Glutamatergic neuron (in vitro differentiated cells): ENCODE measurements around the gene GABRA4. TPM values are rescaled to one million over a fixed set of nuclear protein-coding genes. Genes with fewer than 3 reads are reported as not detected.

ENCODE experiments used
- DNase-seq: peaks from one replicate; pipeline ENCODE4 v3.0.0; 2022
- H3K27ac Mint-ChIP-seq: one replicate; pipeline ENCODE4 v1.8.0; 2020; ENCODE audit warnings: mild to moderate bottlenecking, mixed read lengths, inconsistent platforms; ENCODE audit not compliant: unreplicated experiment
- H3K27me3 Mint-ChIP-seq: one replicate; pipeline ENCODE4 v1.8.0; 2020; ENCODE audit warnings: mild to moderate bottlenecking, moderate library complexity, mixed read lengths, inconsistent platforms; ENCODE audit not compliant: unreplicated experiment
- H3K36me3 Mint-ChIP-seq: one replicate; pipeline ENCODE4 v1.8.0; 2020; ENCODE audit warnings: mild to moderate bottlenecking, mixed read lengths, inconsistent platforms; ENCODE audit not compliant: unreplicated experiment
- H3K4me1 Mint-ChIP-seq: one replicate; pipeline ENCODE4 v1.8.0; 2020; ENCODE audit warnings: mild to moderate bottlenecking, low read depth, mixed read lengths, inconsistent platforms; ENCODE audit not compliant: unreplicated experiment
- H3K4me3 Mint-ChIP-seq: one replicate; pipeline ENCODE4 v1.8.0; 2020; ENCODE audit warnings: mild to moderate bottlenecking, mixed read lengths, inconsistent platforms; ENCODE audit not compliant: unreplicated experiment
- H3K9me3 Mint-ChIP-seq: one replicate; pipeline ENCODE4 v1.8.0; 2020; ENCODE audit warnings: mild to moderate bottlenecking, moderate library complexity, mixed read lengths, inconsistent platforms; ENCODE audit not compliant: unreplicated experiment
- CTCF ChIP-seq: fragments of 200-600 bp; sonication (generic); IDR thresholded peaks from one replicate; pipeline ENCODE4 v1.5.0; 2021; ENCODE audit not compliant: partially characterized antibody, unreplicated experiment
- total RNA-seq: library from RNA; stranded (reverse); fragmentation: NEBNext Ultra II Directional; extraction: Animal tissue kit (Norgen Biotek cat#: 25700); gene quantifications from one replicate; pipeline ENCODE4 v1.2.1, GENCODE V29; 2021; ENCODE audit not compliant: unreplicated experiment

GABRA4 gene
- total RNA-seq, 1 donor from 2014 or later: not detected

GRCh38 chr4:46937493-46937892, 55.9 kb downstream of the GABRA4 start:
- peak; percentile 50 for TF ChIP-seq CTCF
- no peak for DNase-seq
- Mint-ChIP-seq H3K36me3 (no peaks in the 10 kb centered on the region), H3K9me3 (no peaks in the 10 kb centered on the region), H3K27ac (no peak overlapping the region), H3K27me3 (no peaks in the 10 kb centered on the region), H3K4me1 (no peaks in the 10 kb centered on the region), H3K4me3 (no peak overlapping the region)

- no peaks in the 10 kb centered on the region for H3K4me1 Mint-ChIP-seq
- no peaks in the 10 kb centered on the region for H3K9me3 Mint-ChIP-seq
- H3K27me3 Mint-ChIP-seq: no peaks in the 10 kb centered on the region
- no peak for TF ChIP-seq CTCF
- no peak overlapping the region for H3K4me3 Mint-ChIP-seq
- no peak overlapping the region for H3K27ac Mint-ChIP-seq
- DNase-seq: no peak
- no peaks in the 10 kb centered on the region for H3K36me3 Mint-ChIP-seq
These were observed 58.7 kb downstream of the GABRA4 start for GRCh38 chr4:46934726-46935125.

- TF ChIP-seq CTCF: no peak
- Mint-ChIP-seq H3K27ac (no peak overlapping the region), H3K27me3 (no peaks in the 10 kb centered on the region), H3K4me1 (no peaks in the 10 kb centered on the region), H3K9me3 (no peaks in the 10 kb centered on the region), H3K4me3 (no peak overlapping the region), H3K36me3 (no peaks in the 10 kb centered on the region)
- no peak for DNase-seq
These were observed 59.7 kb downstream of the GABRA4 start for GRCh38 chr4:46933686-46934085.

GRCh38 chr4:46931981-46932380, 61.4 kb downstream of the GABRA4 start:
- peak; percentile 49 for DNase-seq
- Mint-ChIP-seq H3K27me3 (no peaks in the 10 kb centered on the region), H3K36me3 (no peaks in the 10 kb centered on the region), H3K4me3 (no peak overlapping the region), H3K4me1 (no peaks in the 10 kb centered on the region), H3K9me3 (no peaks in the 10 kb centered on the region), H3K27ac (no peak overlapping the region)
- TF ChIP-seq CTCF: peak; percentile 69

- H3K27me3 Mint-ChIP-seq: no peaks in the 10 kb centered on the region
- no peak for DNase-seq
- no peaks in the 10 kb centered on the region for H3K36me3 Mint-ChIP-seq
- H3K9me3 Mint-ChIP-seq: no peaks in the 10 kb centered on the region
- no peak overlapping the region for H3K27ac Mint-ChIP-seq
- no peak for TF ChIP-seq CTCF
- H3K4me1 Mint-ChIP-seq: no peaks in the 10 kb centered on the region
- H3K4me3 Mint-ChIP-seq: no peak overlapping the region
These were observed 62.5 kb downstream of the GABRA4 start for GRCh38 chr4:46930891-46931290.
